HG03558 (cell line): Measurements from ENCODE around the gene SRP54.
"Not testable (repeated sequence)": the region's sequence is repeated elsewhere in the genome, so short reads cannot be mapped to it uniquely, and the experiment has no call there.

Source experiments
- ATAC-seq: cut with Tn5 transposase; IDR thresholded peaks from one replicate; pipeline ENCODE4 v1.9.1; 2021; ENCODE audit warnings: moderate number of reproducible peaks; ENCODE audit not compliant: unreplicated experiment; ENCODE audit errors: extremely low read depth

Gene SRP54

GRCh38 chr14:34983148-34983760, 462 bp downstream of the SRP54 start:
- ATAC-seq: no peak

DNA sequence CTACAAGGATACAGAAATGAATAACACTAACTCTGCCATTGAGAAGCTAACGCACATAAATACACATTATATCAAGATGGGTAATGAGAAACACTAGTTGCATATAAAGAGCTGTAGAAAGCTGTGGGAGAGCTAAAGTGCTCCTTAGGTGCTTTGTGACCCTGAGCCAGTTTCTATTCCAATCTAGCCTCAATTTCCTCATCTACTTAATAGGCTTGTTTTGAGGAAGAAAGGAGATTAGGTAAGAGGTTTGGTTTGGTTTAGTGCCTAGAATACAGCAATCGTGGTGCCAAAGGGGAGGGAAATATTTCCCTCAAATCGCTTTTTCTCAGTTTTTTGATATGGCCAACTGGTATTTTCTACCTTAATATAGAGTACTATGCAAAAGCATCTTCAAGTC, 994 bp downstream of the SRP54 start:
- ATAC-seq: no peak

GRCh38 chr14:34985740-34986139, 2.9 kb downstream of the SRP54 start:
- ATAC-seq: no peak

GRCh38 chr14:34987180-34987579, 4.4 kb downstream of the SRP54 start:
- no peak for ATAC-seq

GRCh38 chr14:34989762-34990161, 7.0 kb downstream of the SRP54 start:
- ATAC-seq: no peak

DNA sequence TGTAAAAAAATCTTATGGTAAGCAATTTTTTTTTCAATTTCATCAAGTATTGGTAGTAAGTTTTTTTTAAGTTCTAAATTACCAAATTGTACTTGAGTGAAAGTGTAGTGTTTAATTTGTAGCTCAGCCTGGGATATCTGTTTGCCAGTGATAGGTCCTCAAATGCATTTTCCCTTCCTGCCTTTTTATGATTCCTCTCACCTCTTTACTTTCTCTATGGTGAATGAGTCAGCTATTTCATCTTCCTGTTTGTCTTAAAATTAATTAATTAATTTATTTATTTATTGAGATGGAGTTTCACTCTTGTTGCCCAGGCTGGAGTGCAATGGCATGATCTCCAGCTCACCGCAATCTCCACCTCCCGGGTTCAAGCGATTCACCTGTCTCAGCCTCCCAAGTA, 10.6 kb downstream of the SRP54 start:
- no peak for ATAC-seq

DNA sequence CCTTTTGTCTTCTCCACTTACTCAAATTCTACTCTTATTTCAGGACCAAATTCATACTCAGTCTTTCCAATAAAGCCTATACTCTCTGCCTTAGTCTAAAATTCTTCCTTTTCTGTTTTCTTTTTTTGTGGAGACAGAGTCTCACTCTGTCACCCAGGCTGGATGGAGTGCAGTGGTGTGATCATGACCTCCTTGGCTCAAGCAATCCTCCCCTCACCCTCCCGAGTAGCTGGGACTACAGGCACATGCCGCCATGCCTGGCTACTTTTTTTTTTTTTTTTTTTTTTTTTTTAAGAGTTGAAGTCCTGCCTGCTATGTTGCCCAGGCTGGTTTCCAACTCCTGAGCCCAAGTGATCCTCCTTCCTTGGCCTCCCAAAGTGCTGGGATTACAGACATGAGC, 11.9 kb downstream of the SRP54 start:
- ATAC-seq: no peak

DNA sequence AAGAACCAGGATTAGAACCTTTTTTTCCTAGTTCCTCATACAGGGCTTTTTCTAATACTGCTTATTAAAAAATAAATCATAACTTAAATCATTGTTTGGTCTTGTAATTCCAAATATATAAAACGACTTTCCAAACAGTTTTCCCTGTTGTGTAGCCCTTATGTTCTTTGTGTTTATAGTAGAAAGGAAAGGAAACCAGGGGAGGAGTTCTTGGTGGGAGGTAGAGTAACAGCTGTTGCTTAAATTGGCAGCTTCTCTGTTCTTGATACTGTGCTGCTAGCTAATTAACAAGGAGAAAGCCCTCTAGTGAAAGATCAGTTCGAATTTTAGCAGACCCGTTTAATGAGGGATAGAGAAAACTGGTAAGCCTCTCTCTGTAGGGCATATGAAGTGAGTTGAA, 15.0 kb downstream of the SRP54 start:
- no peak for ATAC-seq

GRCh38 chr14:34999500-34999899, 16.7 kb downstream of the SRP54 start:
- ATAC-seq: no peak

GRCh38 chr14:35001621-35002020, 18.8 kb downstream of the SRP54 start:
- ATAC-seq: no peak

DNA sequence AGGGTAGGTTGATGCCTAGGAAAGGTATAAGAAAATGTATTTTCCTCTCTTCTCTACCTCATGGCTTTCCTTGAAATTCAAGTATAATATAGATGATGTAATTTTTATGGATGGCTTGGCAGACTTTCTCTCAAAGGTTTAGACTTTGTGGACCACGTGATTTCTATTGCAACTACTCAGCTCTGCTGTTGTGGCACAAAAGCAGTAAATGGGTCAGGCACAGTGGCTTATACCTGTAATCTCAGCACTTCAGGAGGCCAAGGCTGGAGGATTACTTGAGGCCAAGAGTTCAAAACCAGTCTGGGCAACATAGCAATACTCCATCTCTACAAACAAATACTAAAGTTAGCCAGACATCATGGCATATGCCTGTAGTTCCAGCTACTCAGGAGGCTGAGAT, 22.0 kb downstream of the SRP54 start:
- ATAC-seq: no peak

- no peak for ATAC-seq
Measured at GRCh38 chr14:35016568-35016967, 33.8 kb downstream of the SRP54 start.

DNA sequence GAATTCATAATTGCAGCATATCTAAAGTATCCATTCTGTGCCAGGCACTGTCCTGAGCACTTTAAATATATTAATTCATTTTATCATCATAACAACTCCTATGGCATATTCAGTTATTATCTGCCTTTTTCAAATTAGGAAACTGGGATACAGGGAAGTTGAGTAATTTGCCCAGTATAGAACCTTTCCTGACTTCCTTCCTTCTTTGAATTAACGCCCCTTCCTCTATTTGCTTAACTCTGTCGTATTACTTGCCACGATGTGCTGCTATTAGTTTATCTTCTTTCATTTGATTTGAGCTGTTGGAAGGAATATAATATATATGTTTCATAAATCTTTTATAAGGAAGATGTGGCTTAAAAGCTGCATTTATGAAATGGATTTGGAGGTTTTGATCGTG, 37.9 kb downstream of the SRP54 start:
- ATAC-seq: no peak

- no peak for ATAC-seq
Measured at GRCh38 chr14:35028435-35028834, 45.6 kb downstream of the SRP54 start.

DNA sequence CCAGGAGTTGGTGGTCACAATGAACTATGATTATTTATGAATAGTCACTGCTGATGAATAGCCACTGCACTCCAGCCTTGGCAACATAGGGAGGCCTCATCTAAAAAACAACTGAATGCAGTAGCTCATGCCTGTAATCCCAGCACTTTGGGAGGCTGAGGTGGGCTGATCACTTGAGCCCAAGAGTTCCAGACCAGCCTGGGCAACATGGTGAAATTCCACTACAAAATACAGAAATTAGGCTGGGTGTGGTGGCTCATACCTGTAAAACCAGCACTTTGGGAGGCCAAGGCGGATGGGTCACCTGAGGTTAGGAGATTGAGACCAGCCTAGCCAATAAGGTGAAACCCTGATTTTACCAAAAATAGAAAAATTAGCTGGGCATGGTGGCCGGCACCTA, 49.8 kb downstream of the SRP54 start:
- ATAC-seq: no peak

DNA sequence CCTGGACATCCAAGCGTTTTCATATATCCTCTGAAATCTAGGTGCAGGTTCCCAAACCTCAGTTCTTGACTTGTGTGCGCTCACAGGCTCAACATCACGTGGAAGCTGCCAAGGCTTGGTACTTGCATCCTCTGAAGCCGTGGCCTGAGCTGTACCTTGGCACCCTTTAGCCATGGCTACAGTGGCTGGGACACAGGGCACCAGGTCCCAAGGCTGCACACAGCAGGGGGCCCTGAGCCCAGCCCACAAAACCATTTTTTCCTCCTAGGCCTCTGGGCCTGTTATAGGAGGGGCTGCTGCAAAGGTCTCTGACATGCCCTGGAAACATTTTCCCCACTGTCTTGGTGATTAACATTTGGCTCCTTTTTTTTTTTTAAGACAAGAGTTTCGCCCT, 51.6 kb downstream of the SRP54 start:
- no peak for ATAC-seq

DNA sequence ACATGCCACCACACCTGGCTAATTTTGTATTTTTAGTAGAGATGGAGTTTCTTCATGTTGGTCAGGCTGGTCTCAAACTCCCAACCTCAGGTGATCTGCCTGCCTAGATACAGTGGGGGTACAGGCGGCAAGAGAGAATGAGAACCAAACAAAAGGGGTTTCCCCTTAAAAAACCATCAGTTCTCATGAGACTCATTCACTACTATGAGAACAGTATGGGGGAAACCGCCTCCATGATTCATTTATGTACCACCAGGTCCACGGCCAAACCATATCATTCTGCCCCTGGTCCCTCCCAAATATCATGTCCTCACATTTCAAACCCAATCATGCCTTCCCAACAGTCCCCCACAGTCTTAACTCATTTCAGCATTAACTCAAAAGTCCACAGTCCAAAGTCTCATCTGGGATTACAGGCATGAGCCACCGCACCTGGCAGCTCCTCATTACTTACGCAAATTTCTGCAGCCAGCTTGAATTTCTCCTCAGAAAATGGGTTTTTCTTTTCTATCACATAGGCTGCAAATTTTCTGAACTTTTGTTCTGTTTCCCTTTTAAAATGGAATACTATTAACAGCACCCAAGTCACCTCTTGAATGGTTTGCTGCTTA, 52.3 kb downstream of the SRP54 start:
- not testable (repeated sequence) for ATAC-seq

GRCh38 chr14:35038312-35038711, 55.5 kb downstream of the SRP54 start:
- ATAC-seq: not testable (repeated sequence)

- no peak for ATAC-seq
Measured at GRCh38 chr14:35042632-35043031, 59.8 kb downstream of the SRP54 start.

DNA sequence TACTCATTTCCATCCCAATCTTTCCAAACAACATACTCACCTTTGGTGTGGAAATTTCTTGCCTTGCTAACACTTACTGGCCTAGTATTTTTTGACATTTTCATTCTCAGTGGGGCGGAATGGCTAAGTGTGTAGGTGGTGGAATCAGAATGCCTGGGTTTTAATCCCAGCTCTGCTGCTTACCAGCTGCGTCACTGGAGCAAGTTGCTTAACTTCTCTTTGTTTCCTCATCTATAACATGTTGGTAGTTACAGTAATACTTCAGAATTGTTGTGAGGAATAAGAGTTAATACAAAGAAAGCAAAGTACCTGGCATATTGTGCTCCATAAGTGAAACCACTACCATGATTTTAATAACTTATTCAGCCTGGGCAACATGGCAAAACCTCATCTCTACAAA, 60.3 kb downstream of the SRP54 start:
- ATAC-seq: no peak

- no peak for ATAC-seq
Measured at GRCh38 chr14:35044939-35045797, 62.4 kb downstream of the SRP54 start.

DNA sequence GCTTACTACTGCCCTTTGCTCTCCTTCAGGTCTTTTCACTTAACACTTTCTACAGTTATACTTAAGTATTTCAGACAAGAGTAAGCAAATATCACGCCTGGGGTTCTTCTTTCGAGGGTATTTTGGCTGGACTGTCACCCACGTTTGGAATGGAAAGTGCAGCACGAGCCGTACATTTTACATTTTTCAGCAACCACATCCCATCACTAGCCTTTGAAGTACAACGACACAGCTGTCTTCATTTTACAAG, 62.9 kb downstream of the SRP54 start:
- ATAC-seq: no peak
